GM23248 (cell line): ENCODE results near the gene PIAS1. TPM values are rescaled to one million over a fixed set of nuclear protein-coding genes. Genes with fewer than 3 reads are reported as not detected.
A peak's percentile ranks its signal among the peaks of the same experiment; 100 is the strongest.

Source experiments
- DNase-seq: peaks from one replicate; pipeline ENCODE4 v3.0.0-alpha.2; 2015
- H2AFZ ChIP-seq: fragments of 200-600 bp; sonication (generic); 2 replicates; pipeline ENCODE4 v1.6.1; 2016; ENCODE audit warnings: antibody characterized with exemption
- H3F3A ChIP-seq: fragments of 200-600 bp; sonication (generic); 2 replicates; pipeline ENCODE4 v1.6.1; 2016; ENCODE audit warnings: mild to moderate bottlenecking, antibody characterized with exemption, mixed run types; ENCODE audit not compliant: insufficient read depth
- H3K27ac ChIP-seq: fragments of 200-600 bp; sonication (generic); 2 replicates; pipeline ENCODE4 v1.5.1; 2016; ENCODE audit warnings: mild to moderate bottlenecking
- H3K27me3 ChIP-seq: fragments of 200-600 bp; sonication (generic); replicated peaks from 2 replicates; pipeline ENCODE4 v1.6.1; 2016; ENCODE audit warnings: mild to moderate bottlenecking; ENCODE audit not compliant: insufficient read depth
- H3K36me3 ChIP-seq: fragments of 200-600 bp; sonication (generic); 2 replicates; pipeline ENCODE4 v1.6.1; 2016; ENCODE audit warnings: low read depth, mild to moderate bottlenecking
- H3K4me1 ChIP-seq: fragments of 200-600 bp; sonication (generic); 2 replicates; pipeline ENCODE4 v1.6.1; 2016; ENCODE audit warnings: mild to moderate bottlenecking; ENCODE audit not compliant: insufficient read depth
- H3K4me2 ChIP-seq: fragments of 200-600 bp; sonication (generic); one replicate; pipeline ENCODE4 v1.6.1; 2016; ENCODE audit warnings: mild to moderate bottlenecking; ENCODE audit not compliant: unreplicated experiment
- H3K4me3 ChIP-seq: fragments of 200-600 bp; sonication (generic); 2 replicates; pipeline ENCODE4 v1.5.1; 2016; ENCODE audit warnings: mild to moderate bottlenecking
- H3K79me2 ChIP-seq: fragments of 200-600 bp; sonication (generic); 2 replicates; pipeline ENCODE4 v1.6.1; 2016; ENCODE audit warnings: mild to moderate bottlenecking; ENCODE audit not compliant: insufficient read depth
- H3K9ac ChIP-seq: fragments of 200-600 bp; sonication (generic); 2 replicates; pipeline ENCODE4 v1.6.1; 2016; ENCODE audit warnings: mild to moderate bottlenecking
- H3K9me2 ChIP-seq: fragments of 200-600 bp; sonication (generic); 2 replicates; pipeline ENCODE4 v1.6.1; 2016; ENCODE audit warnings: mixed run types, mild to moderate bottlenecking, moderate library complexity; ENCODE audit not compliant: insufficient read depth
- H3K9me3 ChIP-seq: fragments of 200-600 bp; sonication (generic); one replicate; pipeline ENCODE4 v1.6.1; 2017; ENCODE audit warnings: low read depth
- H4K20me1 ChIP-seq: fragments of 200-600 bp; sonication (generic); 2 replicates; pipeline ENCODE4 v1.6.0; 2016; ENCODE audit not compliant: insufficient read depth
- EZH2 ChIP-seq: fragments of 200-600 bp; sonication (generic); IDR thresholded peaks from 2 replicates; pipeline ENCODE4 v1.6.1; 2018; ENCODE audit warnings: antibody characterized with exemption, mild to moderate bottlenecking; ENCODE audit not compliant: insufficient read depth, poor library complexity, severe bottlenecking
- EZH2phosphoT487 ChIP-seq: fragments of 200-600 bp; sonication (generic); IDR thresholded peaks from 2 replicates; pipeline ENCODE4 v1.6.1; 2018; ENCODE audit warnings: antibody characterized with exemption, moderate library complexity, mild to moderate bottlenecking, low read depth; ENCODE audit not compliant: insufficient read depth
- WGBS, 2 experiments: methylation state at CpG; one replicate each; pipeline ENCODE4 v1.1.6; 2015 to 2017; ENCODE audit warnings: low lambda C conversion rate in 2 of 2, low coverage in 1 of 2; ENCODE audit errors: missing lambda C conversion rate in 2 of 2; 5-methylcytosine and 5-hydroxymethylcytosine counted together
- in situ Hi-C: fragments of 300-500 bp; cut with MboI; formaldehyde crosslinking; loops from 2 replicates; pipeline ENCODE4 v1.15.0; 2020
- polyA plus RNA-seq: library from polyadenylated mRNA; unstranded; fragments of >200 nt; fragmentation: Nextera tagmentation; extraction: Ambion mirVana; gene quantifications from 2 replicates; pipeline ENCODE4 v1.2.1, GENCODE V29; 2016
- total RNA-seq: library from RNA; depleted of rRNA; stranded (reverse); fragments of >200 nt; shearing (Covaris generic); gene quantifications from 2 replicates; pipeline ENCODE4 v1.2.3, GENCODE V29; 2014

PIAS1 gene
- total and polyA plus RNA-seq, 2 experiments from 2014 or later: 14.8 to 34.4 TPM

DNA sequence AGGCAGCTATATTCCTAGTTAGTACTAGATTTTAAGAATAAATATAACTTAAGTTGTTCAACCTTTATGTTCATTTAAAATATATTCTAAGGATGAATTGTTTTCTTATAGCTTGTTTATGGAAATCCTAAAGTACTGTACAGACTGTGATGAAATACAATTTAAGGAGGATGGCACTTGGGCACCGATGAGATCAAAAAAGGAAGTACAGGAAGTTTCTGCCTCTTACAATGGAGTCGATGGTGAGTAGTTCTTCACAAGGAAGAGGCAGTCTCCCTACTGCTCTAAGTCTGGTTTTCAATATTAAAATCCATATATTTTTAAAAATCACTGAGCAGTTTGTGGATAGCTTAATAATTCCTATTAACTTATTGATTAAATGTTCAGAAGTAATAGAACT is 121.4 kb downstream of the PIAS1 start:
- 95 to 96% methylated on average over 2 of the region's 2 CpGs for WGBS, 2 experiments
- Histone ChIP-seq H3K9me2 (no peaks in the 10 kb centered on the region), H3K4me1 (peaks cover 14% of the 10 kb centered on the region), H3K4me3 (no peak overlapping the region), H4K20me1 (no peaks in the 10 kb centered on the region), H3F3A (no peaks in the 10 kb centered on the region), H3K27me3 (no peaks in the 10 kb centered on the region), H3K9me3 (no peaks in the 10 kb centered on the region), H3K4me2 (no peak overlapping the region), H2AFZ (no peak overlapping the region), H3K36me3 (peaks cover 14% of the 10 kb centered on the region; the same call in 1 of the 2 replicates), H3K9ac (no peak overlapping the region), H3K27ac (no peak overlapping the region), H3K79me2 (no peaks in the 10 kb centered on the region)
- in situ Hi-C loops: no loop called here
- DNase-seq: no peak
- TF ChIP-seq EZH2phosphoT487: no peak
- TF ChIP-seq EZH2: no peak

- Histone ChIP-seq H2AFZ (no peak overlapping the region), H3F3A (no peaks in the 10 kb centered on the region), H3K4me3 (no peak overlapping the region), H3K27me3 (no peaks in the 10 kb centered on the region), H3K9me2 (no peaks in the 10 kb centered on the region), H3K36me3 (peaks cover 24% of the 10 kb centered on the region; the same call in 1 of the 2 replicates), H3K9ac (no peak overlapping the region), H3K9me3 (no peaks in the 10 kb centered on the region), H3K4me1 (peaks cover 14% of the 10 kb centered on the region), H3K27ac (no peak overlapping the region), H3K4me2 (no peak overlapping the region), H4K20me1 (no peaks in the 10 kb centered on the region), H3K79me2 (no peaks in the 10 kb centered on the region)
- in situ Hi-C loops: no loop called here
- 96 to 100% methylated on average over 3 of the region's 3 CpGs for WGBS, 2 experiments
- peak; percentile 41 for DNase-seq
- TF ChIP-seq EZH2phosphoT487 (no peak), EZH2 (no peak)
Measured at GRCh38 chr15:68176601-68177000, 122.5 kb downstream of the PIAS1 start.

GRCh38 chr15:68177742-68178141 is 123.6 kb downstream of the PIAS1 start:
- no peaks in the 10 kb centered on the region for H3K9me3 ChIP-seq
- no peak for TF ChIP-seq EZH2phosphoT487
- no peak for TF ChIP-seq EZH2
- H3F3A ChIP-seq: no peaks in the 10 kb centered on the region
- in situ Hi-C loops: no loop called here
- H3K4me3 ChIP-seq: no peak overlapping the region
- H3K9ac ChIP-seq: no peak overlapping the region
- H3K79me2 ChIP-seq: no peaks in the 10 kb centered on the region
- H3K36me3 ChIP-seq: peaks cover 24% of the 10 kb centered on the region; the same call in 1 of the 2 replicates
- H3K9me2 ChIP-seq: no peaks in the 10 kb centered on the region
- peaks cover 14% of the 10 kb centered on the region for H3K4me1 ChIP-seq
- H3K27me3 ChIP-seq: no peaks in the 10 kb centered on the region
- no peak overlapping the region for H3K4me2 ChIP-seq
- H2AFZ ChIP-seq: no peak overlapping the region
- H4K20me1 ChIP-seq: no peaks in the 10 kb centered on the region
- DNase-seq: peak; percentile 53
- H3K27ac ChIP-seq: peak overlapping the region; percentile 33

- Histone ChIP-seq H3K79me2 (no peaks in the 10 kb centered on the region), H3K9ac (no peak overlapping the region), H3K9me2 (no peaks in the 10 kb centered on the region), H3K36me3 (peaks cover 40% of the 10 kb centered on the region), H3K4me3 (no peak overlapping the region), H3F3A (peaks cover 28% of the 10 kb centered on the region), H3K4me2 (no peak overlapping the region), H3K27me3 (no peaks in the 10 kb centered on the region), H3K27ac (no peak overlapping the region), H4K20me1 (no peaks in the 10 kb centered on the region), H3K4me1 (peaks cover 18% of the 10 kb centered on the region), H3K9me3 (no peaks in the 10 kb centered on the region), H2AFZ (no peak overlapping the region)
- in situ Hi-C loops: no loop called here
- WGBS, 2 experiments: 84 to 88% methylated on average over 5 of the region's 5 CpGs
- TF ChIP-seq EZH2phosphoT487: no peak
- TF ChIP-seq EZH2: no peak
- peak; percentile 40 for DNase-seq
Measured at GRCh38 chr15:68183616-68184315, 129.7 kb downstream of the PIAS1 start.
